Measurements from ENCODE around the gene CTXND1. TPM values are rescaled to one million over a fixed set of nuclear protein-coding genes. Genes with fewer than 3 reads are reported as not detected.

Gene CTXND1
- total RNA-seq, 1 donor from 2014 or later, result 0.49 TPM

- H3K4me1 ChIP-seq, result no peaks in the 10 kb centered on the region
- no peak overlapping the region for H3K4me3 ChIP-seq
- H3K36me3 ChIP-seq, result no peaks in the 10 kb centered on the region
- H3K9me3 ChIP-seq, result no peaks in the 10 kb centered on the region
- H3K27ac ChIP-seq, result no peak overlapping the region
- intact Hi-C loops (cut with DNase I), result no loop called here
- no peaks in the 10 kb centered on the region for H3K27me3 ChIP-seq
- no peak for TF ChIP-seq POLR2AphosphoS5 (IDR thresholded peaks at IDR 0.05; ENCODE audit: insufficient read depth in 1 of 2, low read depth in 1 of 2)
- TF ChIP-seq POLR2A (IDR thresholded peaks at IDR 0.05), result no peak
- TF ChIP-seq CTCF (IDR thresholded peaks at IDR 0.05), result no peak
- DNase-seq (ENCODE audit: extremely low spot score in 2 of 2), result peak; percentile 72 to 79
Measured at GRCh38 chr15:80201256-80202015, 50.6 kb downstream of the CTXND1 start.

DNA sequence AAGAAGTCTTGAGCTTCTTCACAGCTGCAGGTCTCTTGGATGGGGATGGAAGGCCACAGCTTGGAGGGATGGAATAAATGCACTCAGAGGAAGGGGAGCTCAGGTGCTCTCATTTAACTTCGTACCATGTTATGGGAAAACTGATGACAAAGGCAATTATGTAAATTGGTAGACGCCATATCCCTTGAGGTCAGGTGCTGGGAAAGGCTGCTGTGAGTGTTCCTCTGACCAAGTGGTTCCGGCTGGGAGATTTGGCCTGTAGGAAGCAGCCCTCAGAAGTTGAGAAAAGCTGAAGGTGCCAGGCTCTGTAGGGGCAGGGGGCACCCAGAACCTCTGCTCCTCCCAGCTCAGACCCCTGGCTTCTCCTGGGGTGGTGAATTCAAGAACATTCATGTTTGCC is 52.1 kb downstream of the CTXND1 start:
- Histone ChIP-seq H3K9me3 (no peaks in the 10 kb centered on the region), H3K4me3 (no peak overlapping the region), H3K27me3 (no peaks in the 10 kb centered on the region), H3K36me3 (no peaks in the 10 kb centered on the region), H3K27ac (no peak overlapping the region), H3K4me1 (no peaks in the 10 kb centered on the region)
- peak; percentile 55 to 64 for DNase-seq (ENCODE audit: extremely low spot score in 2 of 2)
- intact Hi-C loops (cut with DNase I), result no loop called here
- TF ChIP-seq POLR2A (IDR thresholded peaks at IDR 0.05) (no peak), POLR2AphosphoS5 (IDR thresholded peaks at IDR 0.05; ENCODE audit: insufficient read depth in 1 of 2, low read depth in 1 of 2) (no peak), CTCF (IDR thresholded peaks at IDR 0.05) (no peak)

DNA sequence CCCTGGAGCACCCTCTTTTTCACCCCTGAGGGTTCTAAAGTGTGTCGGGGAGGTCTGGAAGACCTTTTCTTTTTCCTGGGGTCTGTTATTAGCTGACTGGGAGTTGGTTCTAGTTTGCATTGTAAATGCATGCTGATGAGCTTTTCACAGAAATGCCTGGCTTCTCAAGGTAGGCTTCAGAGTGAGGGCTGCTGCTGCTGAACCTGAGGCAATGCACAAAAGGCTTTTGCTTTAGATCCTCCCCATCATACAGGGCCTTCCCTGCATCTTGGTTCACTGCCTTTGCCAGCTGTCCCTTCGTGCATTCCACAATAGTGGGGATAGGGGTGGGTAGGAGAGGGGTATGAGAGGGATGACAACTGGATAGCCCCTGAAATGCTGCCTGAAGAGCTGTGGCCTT is 52.6 kb downstream of the CTXND1 start:
- Histone ChIP-seq H3K27ac (no peak overlapping the region), H3K27me3 (no peaks in the 10 kb centered on the region), H3K9me3 (no peaks in the 10 kb centered on the region), H3K4me1 (no peaks in the 10 kb centered on the region), H3K36me3 (no peaks in the 10 kb centered on the region), H3K4me3 (no peak overlapping the region)
- peak; percentile 31 to 56 for DNase-seq (ENCODE audit: extremely low spot score in 2 of 2)
- TF ChIP-seq POLR2AphosphoS5 (IDR thresholded peaks at IDR 0.05; ENCODE audit: insufficient read depth in 1 of 2, low read depth in 1 of 2), result no peak
- TF ChIP-seq CTCF (IDR thresholded peaks at IDR 0.05), result no peak
- no peak for TF ChIP-seq POLR2A (IDR thresholded peaks at IDR 0.05)
- intact Hi-C loops (cut with DNase I), result no loop called here

DNA sequence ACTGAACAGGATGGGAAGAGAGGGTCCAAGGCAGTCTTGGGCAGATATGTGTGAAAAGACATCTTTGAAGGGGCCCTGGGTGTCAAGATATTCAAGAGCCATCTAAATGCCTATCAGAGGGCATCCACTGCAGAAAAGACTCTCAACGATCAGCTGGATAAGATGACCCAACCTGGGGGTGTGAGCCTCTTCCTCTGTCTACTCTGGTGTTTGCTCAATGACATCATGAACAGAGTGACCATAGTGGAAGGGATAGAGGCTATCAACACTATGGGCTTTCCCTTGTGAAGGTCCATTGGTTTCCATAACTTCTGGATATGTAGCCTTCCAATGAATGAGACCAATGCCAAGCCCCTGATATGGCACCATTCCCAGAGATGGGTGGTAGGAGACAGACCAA is 57.1 kb downstream of the CTXND1 start:
- Histone ChIP-seq H3K4me3 (no peak overlapping the region), H3K36me3 (no peaks in the 10 kb centered on the region), H3K9me3 (no peaks in the 10 kb centered on the region), H3K4me1 (no peaks in the 10 kb centered on the region), H3K27ac (no peak overlapping the region), H3K27me3 (no peaks in the 10 kb centered on the region)
- peak in 1 of 2 donors; percentile 42 for DNase-seq (ENCODE audit: extremely low spot score in 2 of 2)
- intact Hi-C loops (cut with DNase I), result no loop called here
- TF ChIP-seq POLR2A (IDR thresholded peaks at IDR 0.05) (no peak), CTCF (IDR thresholded peaks at IDR 0.05) (no peak), POLR2AphosphoS5 (IDR thresholded peaks at IDR 0.05; ENCODE audit: insufficient read depth in 1 of 2, low read depth in 1 of 2) (no peak)

GRCh38 chr15:80194186-80194585 is 57.8 kb downstream of the CTXND1 start:
- DNase-seq (ENCODE audit: extremely low spot score in 2 of 2), result no peak
- intact Hi-C loops (cut with DNase I), result no loop called here
- Histone ChIP-seq H3K27me3 (no peaks in the 10 kb centered on the region), H3K9me3 (no peaks in the 10 kb centered on the region), H3K4me3 (no peak overlapping the region), H3K36me3 (no peaks in the 10 kb centered on the region), H3K4me1 (no peaks in the 10 kb centered on the region), H3K27ac (no peak overlapping the region)
- TF ChIP-seq CTCF (IDR thresholded peaks at IDR 0.05) (no peak), POLR2AphosphoS5 (IDR thresholded peaks at IDR 0.05; ENCODE audit: insufficient read depth in 1 of 2, low read depth in 1 of 2) (no peak), POLR2A (IDR thresholded peaks at IDR 0.05) (no peak)
